ENCODE data around the gene DENND4A. TPM values are rescaled to one million over a fixed set of nuclear protein-coding genes. Genes with fewer than 3 reads are reported as not detected.

The DENND4A gene
- total and polyA plus RNA-seq, 4 donors, result 7.0 to 52.8 (median 17.4) TPM

DNA sequence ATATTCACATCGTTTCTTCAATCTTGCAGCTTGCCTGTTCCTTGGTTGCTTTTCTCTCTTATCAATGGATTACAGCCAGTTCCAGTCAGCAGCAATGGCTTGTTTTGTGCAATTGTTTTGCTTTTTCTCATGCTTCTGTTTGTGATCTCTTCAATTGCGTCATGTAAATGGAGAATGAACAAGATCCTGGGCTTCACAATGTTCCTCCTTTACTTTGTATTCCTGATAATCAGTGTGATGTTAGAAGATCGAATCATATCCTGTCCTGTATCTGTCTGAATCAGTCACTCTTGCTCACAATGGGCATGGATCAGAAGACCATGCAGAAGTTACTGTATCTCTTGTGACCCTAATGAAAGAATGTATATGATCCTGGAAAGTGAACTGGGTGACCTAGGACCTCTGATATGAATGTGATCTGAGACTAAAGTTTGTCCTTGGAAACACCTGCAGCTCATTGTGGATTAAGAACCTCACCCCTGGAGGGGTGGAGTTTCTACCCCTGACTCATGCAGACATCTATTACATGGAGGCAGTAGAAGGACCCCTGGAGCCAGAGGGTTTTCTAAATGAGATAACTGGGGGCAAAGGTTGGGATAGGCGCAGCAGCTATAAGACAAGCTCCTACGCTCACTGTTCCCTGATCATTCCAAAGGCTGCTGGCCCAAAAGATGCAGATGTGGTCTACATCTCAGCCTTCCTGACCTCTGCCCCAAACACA, 138.1 kb downstream of the DENND4A start:
- Histone ChIP-seq H3K27me3 (ENCODE audit: control insufficient read depth in 3 of 3, insufficient read depth in 3 of 3, low read length in 2 of 3) (no peaks in the 10 kb centered on the region), H3K36me3 (ENCODE audit: control insufficient read depth in 4 of 4, insufficient read depth in 4 of 4, low read length in 4 of 4) (peaks cover 0 to 26% (median 9%) of the 10 kb centered on the region in 4 donors), H3K4me1 (ENCODE audit: control insufficient read depth in 5 of 5, insufficient read depth in 5 of 5, low read length in 5 of 5) (peaks cover 0 to 5% (median 0%) of the 10 kb centered on the region in 5 donors), H3K4me3 (no peak overlapping the region), H3K27ac (ENCODE audit: low read depth in 1 of 2, low read length in 1 of 2) (no peak overlapping the region), H3K9ac (ENCODE audit: insufficient read depth in 1 of 2, low read length in 2 of 2) (no peak overlapping the region), H3K9me3 (ENCODE audit: control insufficient read depth in 4 of 4, insufficient read depth in 3 of 4, low read length in 3 of 4) (no peaks in the 10 kb centered on the region)
- 92 to 95% methylated on average over 5 of the region's 5 CpGs for WGBS, 2 donors
- DNase-seq (no peak), ATAC-seq (ENCODE audit: insufficient read depth, low FRiP score) (no peak)
- TF ChIP-seq, protein P1, sequence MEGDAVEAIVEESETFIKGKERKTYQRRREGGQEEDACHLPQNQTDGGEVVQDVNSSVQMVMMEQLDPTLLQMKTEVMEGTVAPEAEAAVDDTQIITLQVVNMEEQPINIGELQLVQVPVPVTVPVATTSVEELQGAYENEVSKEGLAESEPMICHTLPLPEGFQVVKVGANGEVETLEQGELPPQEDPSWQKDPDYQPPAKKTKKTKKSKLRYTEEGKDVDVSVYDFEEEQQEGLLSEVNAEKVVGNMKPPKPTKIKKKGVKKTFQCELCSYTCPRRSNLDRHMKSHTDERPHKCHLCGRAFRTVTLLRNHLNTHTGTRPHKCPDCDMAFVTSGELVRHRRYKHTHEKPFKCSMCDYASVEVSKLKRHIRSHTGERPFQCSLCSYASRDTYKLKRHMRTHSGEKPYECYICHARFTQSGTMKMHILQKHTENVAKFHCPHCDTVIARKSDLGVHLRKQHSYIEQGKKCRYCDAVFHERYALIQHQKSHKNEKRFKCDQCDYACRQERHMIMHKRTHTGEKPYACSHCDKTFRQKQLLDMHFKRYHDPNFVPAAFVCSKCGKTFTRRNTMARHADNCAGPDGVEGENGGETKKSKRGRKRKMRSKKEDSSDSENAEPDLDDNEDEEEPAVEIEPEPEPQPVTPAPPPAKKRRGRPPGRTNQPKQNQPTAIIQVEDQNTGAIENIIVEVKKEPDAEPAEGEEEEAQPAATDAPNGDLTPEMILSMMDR (IDR thresholded peaks at IDR 0.05; ENCODE audit: control extremely low read depth, extremely low read depth), result no peak

DNA sequence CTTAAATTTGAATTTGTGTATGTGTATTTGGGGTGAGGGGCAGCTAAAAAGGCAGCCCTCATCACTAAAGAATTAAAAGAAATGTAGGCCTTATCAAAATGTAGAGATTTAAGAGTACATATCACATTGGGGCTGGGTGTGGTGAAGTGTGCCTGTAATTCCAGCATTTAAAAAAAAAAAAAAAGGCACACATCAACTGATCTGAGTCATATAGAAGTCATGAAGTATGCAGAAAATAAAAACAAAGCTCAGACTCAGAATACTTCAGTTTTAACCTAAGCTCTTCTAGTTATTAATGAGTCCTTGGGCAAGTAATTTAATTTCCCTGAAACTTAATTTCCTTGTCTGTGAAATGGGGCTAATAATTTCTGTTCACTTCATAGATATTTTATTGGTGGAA, 138.8 kb downstream of the DENND4A start:
- no peak for ATAC-seq (ENCODE audit: insufficient read depth, low FRiP score)
- peaks cover 0 to 26% (median 9%) of the 10 kb centered on the region in 4 donors for H3K36me3 ChIP-seq (ENCODE audit: control insufficient read depth in 4 of 4, insufficient read depth in 4 of 4, low read length in 4 of 4)
- TF ChIP-seq, protein P1 (IDR thresholded peaks at IDR 0.05; ENCODE audit: control extremely low read depth, extremely low read depth), result no peak

DNA sequence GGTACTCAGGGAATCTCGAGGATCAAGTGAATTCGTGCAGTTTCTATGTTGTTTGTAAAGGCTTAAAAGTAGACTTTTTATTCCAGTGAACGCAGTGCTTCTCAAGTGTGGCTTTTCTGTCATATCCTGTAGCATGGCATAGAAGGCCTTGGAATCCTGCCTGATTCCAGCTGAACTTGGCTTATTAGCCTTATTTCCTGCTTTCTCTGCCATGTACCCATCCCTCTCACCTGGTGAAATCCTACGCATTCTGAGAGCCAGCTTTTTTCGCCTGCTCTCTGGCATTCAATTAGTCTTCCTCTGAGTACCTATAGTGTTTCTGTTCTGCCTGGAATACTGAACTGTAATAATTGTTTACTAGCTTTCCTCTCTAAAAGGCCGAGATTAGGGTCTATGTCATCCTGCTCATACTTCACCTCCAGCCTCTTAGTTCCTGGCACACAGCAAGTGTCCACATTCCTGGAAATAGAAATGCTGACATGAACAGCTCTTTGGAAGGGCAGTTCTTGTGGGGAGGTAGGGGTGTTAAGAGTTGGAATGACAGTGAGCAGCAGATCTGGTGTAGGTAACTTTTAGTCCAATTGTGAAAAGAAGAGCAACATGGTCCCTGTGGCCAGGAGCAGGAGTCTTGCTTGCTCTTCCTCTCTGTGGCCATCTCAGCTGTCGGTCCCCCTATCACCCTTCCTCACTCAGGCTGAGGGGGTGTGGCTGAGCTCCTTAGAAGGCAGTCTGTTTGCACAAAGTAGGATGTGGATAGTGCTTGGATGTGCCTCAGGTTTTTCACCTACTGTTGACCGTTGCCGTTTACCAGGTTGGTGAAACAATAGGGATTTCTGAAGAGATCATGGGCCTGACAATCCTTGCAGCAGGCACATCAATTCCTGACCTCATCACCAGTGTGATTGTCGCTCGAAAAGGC, 140.0 kb downstream of the DENND4A start:
- peaks cover 0 to 26% (median 6%) of the 10 kb centered on the region in 4 donors for H3K36me3 ChIP-seq (ENCODE audit: control insufficient read depth in 4 of 4, insufficient read depth in 4 of 4, low read length in 4 of 4)
- WGBS, 2 donors, result 74 to 84% methylated on average over 11 of the region's 11 CpGs
- no peak overlapping the region for H3K9ac ChIP-seq (ENCODE audit: insufficient read depth in 1 of 2, low read length in 2 of 2)
- TF ChIP-seq, protein P1 (IDR thresholded peaks at IDR 0.05; ENCODE audit: control extremely low read depth, extremely low read depth), result no peak
- DNase-seq (no peak), ATAC-seq (ENCODE audit: insufficient read depth, low FRiP score) (no peak)
- H3K4me3 ChIP-seq, result no peak overlapping the region
- H3K27me3 ChIP-seq (ENCODE audit: control insufficient read depth in 3 of 3, insufficient read depth in 3 of 3, low read length in 2 of 3), result no peaks in the 10 kb centered on the region
- no peaks in the 10 kb centered on the region for H3K9me3 ChIP-seq (ENCODE audit: control insufficient read depth in 4 of 4, insufficient read depth in 3 of 4, low read length in 3 of 4)
- peaks cover 0 to 5% (median 0%) of the 10 kb centered on the region in 5 donors for H3K4me1 ChIP-seq (ENCODE audit: control insufficient read depth in 5 of 5, insufficient read depth in 5 of 5, low read length in 5 of 5)
- peak overlapping the region in 1 of 2 donors; percentile 58 for H3K27ac ChIP-seq (ENCODE audit: low read depth in 1 of 2, low read length in 1 of 2)

More for the DNA sequence above, 138.8 kb downstream of the DENND4A start:
- Histone ChIP-seq H3K9me3 (ENCODE audit: control insufficient read depth in 4 of 4, insufficient read depth in 3 of 4, low read length in 3 of 4) (no peaks in the 10 kb centered on the region), H3K27ac (ENCODE audit: low read depth in 1 of 2, low read length in 1 of 2) (no peak overlapping the region), H3K4me3 (no peak overlapping the region), H3K27me3 (ENCODE audit: control insufficient read depth in 3 of 3, insufficient read depth in 3 of 3, low read length in 2 of 3) (no peaks in the 10 kb centered on the region), H3K4me1 (ENCODE audit: control insufficient read depth in 5 of 5, insufficient read depth in 5 of 5, low read length in 5 of 5) (peaks cover 0 to 5% (median 0%) of the 10 kb centered on the region in 5 donors), H3K9ac (ENCODE audit: insufficient read depth in 1 of 2, low read length in 2 of 2) (no peak overlapping the region)
- no peak for DNase-seq

All from lung (tissue), 12 donors.